K562 (cell line): ENCODE data around the gene PPIH. TPM values are rescaled to one million over a fixed set of nuclear protein-coding genes. Genes with fewer than 3 reads are reported as not detected.

ENCODE experiments used
- ATAC-seq: fragments of 200-7000 bp; cut with Tn5 transposase; 3 replicates; pipeline ENCODE4 v1.9.1; 2020; ENCODE audit warnings: moderate library complexity
- BruUV-seq: library from RNA; stranded (reverse); fragments of 400-500 nt; replicated peaks from 2 replicates; lab custom pipeline; 2021; lab: Mats Ljungman, UMichigan
- CTCF ChIA-PET: fragments of 300-600 bp; formaldehyde crosslinking; extraction: SDS; loops from one replicate; lab custom pipeline; 2021; ENCODE audit warnings: low intra/inter-chr PET ratio; lab: Yijun Ruan, JAX
- POLR2A ChIA-PET: fragments of 300-600, 350-650 bp; sonication (Branson Sonifier 250); formaldehyde crosslinking; extraction: SDS; loops from one replicate; lab custom pipeline; 2021; ENCODE audit warnings: antibody characterized with exemption, inconsistent platforms; lab: Yijun Ruan, JAX
- DNase-seq, 4 experiments: peaks; one replicate each; pipeline versions ENCODE4 v3.0.0 to v3.0.0-alpha.2; 2011 to 2018; ENCODE audit warnings: low spot score in 3 of 4, mixed read lengths in 3 of 4; ENCODE audit errors: extremely low read depth in 1 of 4
- FAIRE-seq: peaks from 2 replicates; lab custom pipeline; 2011; peaks lifted over from hg19 to GRCh38; lab: Jason Lieb, UNC
- H2AFZ ChIP-seq: 2 replicates; pipeline ENCODE4 v1.6.0; 2011; ENCODE audit warnings: low read depth, low read length, control low read depth, inconsistent platforms
- H3K27ac ChIP-seq: fragments of 200-600 bp; 3 replicates; pipeline ENCODE4 v1.8.0; 2011; ENCODE audit warnings: low read depth, mild to moderate bottlenecking, control low read depth, inconsistent platforms, low read length, moderate library complexity, mixed read lengths; ENCODE audit errors: extremely low read depth
- H3K27me3 ChIP-seq, 2 experiments: fragments of 300-600 bp in 1 of 2; 2 replicates in 1 of 2; 3 replicates in 1 of 2; pipeline versions ENCODE4 v1.6.0 to v1.8.0; 2011; ENCODE audit warnings: inconsistent platforms in 2 of 2, low read length in 2 of 2, mild to moderate bottlenecking in 1 of 2, mixed read lengths in 1 of 2, moderate library complexity in 1 of 2; ENCODE audit not compliant: control insufficient read depth in 2 of 2, insufficient read depth in 2 of 2
- H3K36me3 ChIP-seq: fragments of 300-600 bp; 3 replicates; pipeline ENCODE4 v1.8.0; 2011; ENCODE audit warnings: mild to moderate bottlenecking, low read length, inconsistent platforms; ENCODE audit not compliant: control insufficient read depth, insufficient read depth
- H3K4me1 ChIP-seq, 2 experiments: fragments of 200-600 bp in 1 of 2; replicated peaks in 1 of 2; 2 replicates in 1 of 2; 3 replicates in 1 of 2; pipeline versions ENCODE4 v1.5.1 to v1.8.0; 2011; ENCODE audit warnings: inconsistent platforms in 2 of 2, low read length in 2 of 2, mild to moderate bottlenecking in 1 of 2, mixed read lengths in 1 of 2, moderate library complexity in 1 of 2; ENCODE audit not compliant: control insufficient read depth in 2 of 2, insufficient read depth in 2 of 2
- H3K4me2 ChIP-seq: 2 replicates; pipeline ENCODE4 v1.6.1; 2011; ENCODE audit warnings: low read length, control low read depth, inconsistent platforms, mixed read lengths; ENCODE audit not compliant: insufficient read depth
- H3K4me3 ChIP-seq: fragments of 200-600 bp; sonication (generic), shearing (Covaris generic); 2 replicates; pipeline ENCODE4 v1.5.1; 2016; ENCODE audit warnings: control low read depth, inconsistent platforms
- H3K79me2 ChIP-seq: fragments of 200-600 bp; 3 replicates; pipeline ENCODE4 v1.8.0; 2011; ENCODE audit warnings: low read length, inconsistent platforms; ENCODE audit not compliant: control insufficient read depth, insufficient read depth
- H3K9ac ChIP-seq, 2 experiments: 2 replicates each; pipeline versions ENCODE4 v1.6.0 to v1.6.1; 2011; ENCODE audit warnings: low read depth in 2 of 2, low read length in 2 of 2, control low read depth in 1 of 2, inconsistent platforms in 1 of 2, mild to moderate bottlenecking in 1 of 2, mixed read lengths in 1 of 2; ENCODE audit not compliant: insufficient read depth in 1 of 2
- H3K9me1 ChIP-seq: one replicate; pipeline ENCODE4 v1.6.0; 2011; ENCODE audit warnings: inconsistent platforms, mild to moderate bottlenecking, low read length, moderate library complexity; ENCODE audit not compliant: control insufficient read depth, insufficient read depth
- H3K9me3 ChIP-seq: replicated peaks from 2 replicates; pipeline ENCODE4 v1.5.1; 2011; ENCODE audit warnings: low read depth, low read length, inconsistent platforms; ENCODE audit not compliant: control insufficient read depth, insufficient read depth
- H4K20me1 ChIP-seq: replicated peaks from 2 replicates; pipeline ENCODE4 v1.6.1; 2011; ENCODE audit warnings: low read length, inconsistent platforms, mixed read lengths; ENCODE audit not compliant: control insufficient read depth, insufficient read depth
- DACH1 ChIP-seq: fragments of 450-650 bp; IDR thresholded peaks from 2 replicates; pipeline ENCODE4 v1.6.1; 2018; ENCODE audit not compliant: partially characterized antibody
- E2F3 ChIP-seq: fragments of 250-450 bp; sonication (Bioruptor Pico); IDR thresholded peaks from 2 replicates; pipeline ENCODE4 v1.4.0; 2020; ENCODE audit warnings: mild to moderate bottlenecking
- GTF2A2 ChIP-seq: IDR thresholded peaks from 2 replicates; pipeline ENCODE4 v1.6.1; 2016; ENCODE audit warnings: mild to moderate bottlenecking, missing genetic modification characterization, missing compliant biosample characterization
- GTF2F1 ChIP-seq: IDR thresholded peaks from 2 replicates; pipeline ENCODE4 v1.6.1; 2011; ENCODE audit warnings: low read depth, low read length, improper control_type of control experiment
- HDAC8 ChIP-seq: fragments of 450-650 bp; IDR thresholded peaks from 2 replicates; pipeline ENCODE4 v1.6.1; 2016; ENCODE audit warnings: mild to moderate bottlenecking, missing genetic modification characterization, moderate library complexity, missing compliant biosample characterization
- HNRNPK ChIP-seq: fragments of 200-400 bp; formaldehyde crosslinking; IDR thresholded peaks from one replicate; pipeline ENCODE4 v1.6.1; 2018; ENCODE audit warnings: mild to moderate bottlenecking, low read depth, low read length; ENCODE audit not compliant: poor library complexity, severe bottlenecking
- ILK ChIP-seq: fragments of 450-650 bp; IDR thresholded peaks from 2 replicates; pipeline ENCODE4 v1.6.1; 2016; ENCODE audit warnings: missing genetic modification characterization, low read depth, mild to moderate bottlenecking, missing compliant biosample characterization, moderate library complexity, borderline replicate concordance
- IRF9 ChIP-seq: fragments of 450-650 bp; IDR thresholded peaks from 2 replicates; pipeline ENCODE4 v1.6.1; 2016; ENCODE audit warnings: missing biosample characterization, missing genetic modification characterization
- KAT8 ChIP-seq: fragments of 450-650 bp; IDR thresholded peaks from 2 replicates; pipeline ENCODE4 v1.6.1; 2016; ENCODE audit warnings: low read depth, mild to moderate bottlenecking
- PHF8 ChIP-seq: fragments of 200-600 bp; sonication (generic); IDR thresholded peaks from 2 replicates; pipeline ENCODE4 v1.6.1; 2012; ENCODE audit warnings: mixed run types, mild to moderate bottlenecking, inconsistent platforms, low read length, moderate library complexity, borderline replicate concordance
- PTRF ChIP-seq: fragments of 450-650 bp; IDR thresholded peaks from 2 replicates; pipeline ENCODE4 v1.6.1; 2016; ENCODE audit warnings: mild to moderate bottlenecking, missing genetic modification characterization, missing compliant biosample characterization
- SAFB2 ChIP-seq: fragments of 200-400 bp; formaldehyde crosslinking; IDR thresholded peaks from 2 replicates; pipeline ENCODE4 v1.6.1; 2018; ENCODE audit warnings: borderline replicate concordance, low read length, low read depth, moderate library complexity; ENCODE audit not compliant: severe bottlenecking
- SMAD2 ChIP-seq: fragments of 150-350 bp; IDR thresholded peaks from 2 replicates; pipeline ENCODE4 v1.6.1; 2014; ENCODE audit warnings: low read depth, mild to moderate bottlenecking, low read length
- SUPT5H ChIP-seq: fragments of 450-650 bp; IDR thresholded peaks from 2 replicates; pipeline ENCODE4 v1.6.1; 2016
- TAF7 ChIP-seq: fragments of 450-650 bp; IDR thresholded peaks from 2 replicates; pipeline ENCODE4 v1.6.1; 2016; ENCODE audit warnings: missing genetic modification characterization, missing compliant biosample characterization
- ZNF274 ChIP-seq: IDR thresholded peaks from 2 replicates; pipeline ENCODE4 v1.6.1; 2011; ENCODE audit warnings: low read depth, mild to moderate bottlenecking, low read length, moderate library complexity, borderline replicate concordance
- ZNF311 ChIP-seq: fragments of 250-450 bp; sonication (Bioruptor Pico); IDR thresholded peaks from 2 replicates; pipeline ENCODE4 v1.4.0; 2020; ENCODE audit warnings: mild to moderate bottlenecking, moderate library complexity
- ZNF668 ChIP-seq: fragments of 250-450 bp; sonication (Bioruptor Pico); IDR thresholded peaks from 2 replicates; pipeline ENCODE4 v1.8.0; 2022; ENCODE audit warnings: mild to moderate bottlenecking, inconsistent platforms
- WGBS: fragments of 100-300 bp; shearing (Covaris generic); methylation state at CpG from one replicate; pipeline ENCODE4 v1.1.6; 2016; ENCODE audit warnings: low coverage, mixed read lengths; ENCODE audit not compliant: insufficient coverage; ENCODE audit errors: missing lambda C conversion rate; 5-methylcytosine and 5-hydroxymethylcytosine counted together
- in situ Hi-C: fragments of 300-500 bp; cut with MboI; formaldehyde crosslinking; loops from 4 replicates; pipeline ENCODE4 v1.15.0; 2018; ENCODE audit warnings: inconsistent platforms, mixed read lengths
- intact Hi-C: fragments of 100-400 bp; cut with micrococcal nuclease; formaldehyde crosslinking; loops from 2 replicates; pipeline ENCODE4 v1.14.2; 2022
- polyA plus RNA-seq, 8 experiments: library from polyadenylated mRNA; depleted of rRNA in 4 of 8; stranded (reverse) in 5 of 8; unstranded in 3 of 8; fragments of >200 nt; fragmentation: Nextera tagmentation in 2 of 8; fragmentation: Illumina TruSeq in 1 of 8; extraction: Ambion mirVana in 2 of 8; extraction: Trizol in 1 of 8; gene quantifications; 2 replicates each; pipeline versions ENCODE4 v1.2.1 to v1.2.3, GENCODE V29; 2011 to 2014; ENCODE audit warnings: inconsistent platforms in 1 of 8, missing spikeins in 1 of 8
- total RNA-seq, 7 experiments: library from RNA; depleted of rRNA in 6 of 7; stranded (reverse); fragments of >200 nt in 6 of 7; fragmentation: Illumina TruSeq in 2 of 7; extraction: Trizol in 2 of 7; gene quantifications; 2 replicates each; pipeline versions ENCODE4 v1.2.1 to v1.2.3, GENCODE V29; 2011 to 2021; ENCODE audit warnings: low replicate concordance in 1 of 7
- TF ChIP-seq, protein P1 (sequence below): fragments of 450-650 bp; conservative IDR thresholded peaks from 2 replicates; pipeline ENCODE4 v1.6.1; 2016; ENCODE audit warnings: missing genetic modification characterization, low read depth, mild to moderate bottlenecking, missing compliant biosample characterization, moderate library complexity

PPIH gene
- total and polyA plus RNA-seq, 9 of the 15 experiments (the other 6 are each of a cell fraction or from before 2014, with no cell fraction given): 197 to 470 (median 277) TPM

DNA sequence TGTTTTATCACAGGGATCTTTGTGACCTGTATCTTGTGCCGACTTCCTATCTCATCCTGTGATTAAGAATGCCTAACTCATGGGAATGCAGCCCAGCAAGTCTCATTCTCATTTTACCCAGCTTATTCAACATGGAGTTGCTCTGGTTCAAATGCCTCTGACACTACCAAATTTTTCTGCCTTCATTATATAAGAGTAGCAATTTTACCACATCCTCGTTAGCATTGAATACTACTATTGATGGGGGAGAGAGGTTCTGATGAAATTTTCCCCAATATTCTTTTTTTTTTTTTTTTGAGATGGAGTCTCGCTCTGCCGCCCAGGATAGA lies 44.5 kb upstream of the PPIH start:
- no peak for FAIRE-seq
- Histone ChIP-seq H2AFZ (peak overlapping the region; percentile 78), H3K9me1 (no peaks in the 10 kb centered on the region), H3K9ac (no peak overlapping the region), H3K4me2 (peak overlapping the region; percentile 38; the same call in 1 of the 2 replicates), H3K27me3 (peaks cover 11 to 20% of the 10 kb centered on the region in 2 experiments), H4K20me1 (no peaks in the 10 kb centered on the region), H3K36me3 (no peaks in the 10 kb centered on the region), H3K4me3 (no peak overlapping the region), H3K9me3 (no peaks in the 10 kb centered on the region), H3K79me2 (no peaks in the 10 kb centered on the region), H3K27ac (no peak overlapping the region), H3K4me1 (peaks cover 2 to 4% of the 10 kb centered on the region in 2 experiments; a peak in 1 of 5 replicates)
- in situ Hi-C loops: no loop called here
- POLR2A ChIA-PET: interaction anchor here (1.1 kb wide), 1 partner anchor 62 kb away, joined by 3 read pairs; no protein-coding TSS in a partner anchor
- no TSS peak for BruUV-seq
- DNase-seq: no peak
- CTCF ChIA-PET: no interaction called here
- 10% methylated on average over 2 of the region's 4 CpGs for WGBS
- intact Hi-C loops: no loop called here
- no peak for ATAC-seq
- TF ChIP-seq GTF2A2 (tag) (peak; percentile 63; the same call in 1 of the 2 replicates), ILK (peak; percentile 67; the same call in 1 of the 2 replicates), DACH1 (no peak), HDAC8 (tag) (0 out of 2 replicates have a peak, but pooled peaks have one; percentile 36), PTRF (0 out of 2 replicates have a peak, but pooled peaks have one; percentile 42), GTF2F1 (no peak), ZNF274 (no peak), SUPT5H (no peak), IRF9 (tag) (peak; percentile 81; the same call in 1 of the 2 replicates), ZNF668 (CRISPR knock-in tag) (peak; percentile 80), HNRNPK (no peak), PHF8 (no peak), TAF7 (tag) (no peak), KAT8 (no peak), SMAD2 (no peak), ZNF311 (CRISPR knock-in tag) (no peak), E2F3 (no peak), SAFB2 (no peak)
- TF ChIP-seq, protein P1, sequence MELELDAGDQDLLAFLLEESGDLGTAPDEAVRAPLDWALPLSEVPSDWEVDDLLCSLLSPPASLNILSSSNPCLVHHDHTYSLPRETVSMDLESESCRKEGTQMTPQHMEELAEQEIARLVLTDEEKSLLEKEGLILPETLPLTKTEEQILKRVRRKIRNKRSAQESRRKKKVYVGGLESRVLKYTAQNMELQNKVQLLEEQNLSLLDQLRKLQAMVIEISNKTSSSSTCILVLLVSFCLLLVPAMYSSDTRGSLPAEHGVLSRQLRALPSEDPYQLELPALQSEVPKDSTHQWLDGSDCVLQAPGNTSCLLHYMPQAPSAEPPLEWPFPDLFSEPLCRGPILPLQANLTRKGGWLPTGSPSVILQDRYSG (tag): no peak
